Putamen (tissue), 1 donor: ENCODE results near the gene CDK13.
"Not testable (repeated sequence)": the region's sequence is repeated elsewhere in the genome, so short reads cannot be mapped to it uniquely, and the experiment has no call there.

Experiments
- DNase-seq: peaks from one replicate; pipeline ENCODE4 v3.0.0-alpha.2; 2016; ENCODE audit warnings: low spot score

The CDK13 gene

DNA sequence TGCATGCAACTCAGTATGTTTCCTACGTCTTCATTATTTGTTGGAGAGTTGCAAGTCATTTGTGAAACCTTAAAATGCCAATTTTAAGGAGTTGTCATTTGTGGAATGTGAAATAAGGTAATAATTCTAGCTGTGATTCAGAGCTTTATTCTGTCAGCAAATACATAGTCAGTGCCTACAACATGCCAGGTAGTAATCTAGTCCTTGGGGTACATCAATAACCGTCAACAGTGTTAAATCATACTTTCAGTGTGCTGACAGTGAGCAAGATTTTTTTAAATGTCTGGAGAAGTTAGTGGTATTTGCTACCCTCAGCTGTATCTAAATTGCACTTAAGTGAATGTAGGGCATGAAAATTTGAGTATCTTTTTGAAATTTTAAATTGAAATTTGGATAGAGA lies 147.7 kb downstream of the CDK13 start:
- DNase-seq, result no peak

DNA sequence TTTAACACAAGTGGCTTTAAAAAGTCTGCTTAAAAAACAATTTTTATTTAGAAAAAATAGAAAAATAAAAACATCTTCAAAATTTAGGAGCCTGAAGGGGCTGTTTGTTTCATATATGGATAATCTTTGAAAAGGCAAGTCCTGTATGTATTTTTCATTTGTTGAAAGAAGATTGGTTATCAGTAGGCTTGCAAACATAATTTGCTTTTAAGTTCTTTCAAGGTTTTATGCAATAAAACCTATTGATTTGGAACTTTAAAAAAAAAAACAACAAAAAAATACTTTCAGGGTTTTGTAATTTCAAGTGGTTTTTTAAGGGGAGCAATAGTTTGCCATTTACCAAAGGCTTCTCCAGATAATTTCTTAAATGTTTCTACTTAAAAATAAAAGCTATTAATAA lies 148.8 kb downstream of the CDK13 start:
- no peak for DNase-seq

DNA sequence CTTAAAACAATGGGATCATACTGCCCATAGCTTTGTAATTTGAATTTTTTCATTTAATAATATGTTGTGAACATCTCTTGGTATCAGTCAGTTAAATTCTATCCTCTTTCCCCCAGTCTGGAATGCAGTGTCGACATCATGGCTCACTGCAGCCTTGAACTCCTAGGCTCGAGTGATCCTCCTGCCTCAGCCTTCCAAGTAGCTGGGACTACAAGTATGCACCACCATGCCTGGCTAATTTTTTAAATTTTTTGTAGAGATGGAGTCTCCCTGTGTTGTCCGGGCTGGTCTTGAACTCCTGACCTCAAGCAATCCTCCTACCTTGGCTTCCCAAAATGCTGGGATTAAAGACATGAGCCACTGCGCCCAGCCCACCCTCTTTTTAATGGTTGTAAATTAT lies 149.8 kb downstream of the CDK13 start:
- DNase-seq, result no peak

DNA sequence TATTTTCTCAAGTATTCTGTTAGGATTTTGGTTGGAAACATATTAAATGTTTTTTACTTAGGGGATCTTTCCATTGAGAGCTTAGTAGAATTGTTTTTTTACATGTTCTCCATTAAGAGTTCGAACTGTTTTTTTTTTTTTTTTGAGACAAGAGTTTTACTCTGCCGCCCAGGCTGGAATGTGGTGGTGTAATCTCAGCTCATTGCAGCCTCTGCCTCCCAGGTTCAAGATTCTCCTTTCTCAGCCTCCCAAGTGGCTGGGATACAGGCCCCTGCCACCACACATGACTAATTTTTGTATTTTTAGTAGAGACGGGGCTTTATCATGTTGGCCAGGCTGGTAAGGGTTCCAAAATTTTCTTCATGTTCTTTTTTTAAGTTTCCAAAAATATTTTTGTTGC lies 151.1 kb downstream of the CDK13 start:
- no peak for DNase-seq

DNA sequence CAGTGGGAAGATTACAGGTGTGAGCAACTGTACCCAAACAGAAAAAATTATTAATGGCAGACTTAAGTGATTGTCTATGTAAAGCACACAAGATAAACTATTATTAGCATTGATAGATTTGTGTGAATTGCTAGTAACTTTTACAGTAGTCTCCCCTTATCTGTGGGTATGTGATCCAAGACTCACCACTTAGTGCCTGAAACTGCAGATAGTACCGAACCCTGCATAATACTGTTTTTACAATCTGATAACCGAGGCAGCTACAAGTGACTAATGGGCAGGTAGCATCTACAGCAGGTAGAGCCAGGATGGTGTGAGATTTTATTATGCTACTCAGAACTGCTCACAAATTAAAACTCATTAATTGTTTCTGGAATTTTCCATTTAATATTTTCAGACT lies 152.8 kb downstream of the CDK13 start:
- no peak for DNase-seq

DNA sequence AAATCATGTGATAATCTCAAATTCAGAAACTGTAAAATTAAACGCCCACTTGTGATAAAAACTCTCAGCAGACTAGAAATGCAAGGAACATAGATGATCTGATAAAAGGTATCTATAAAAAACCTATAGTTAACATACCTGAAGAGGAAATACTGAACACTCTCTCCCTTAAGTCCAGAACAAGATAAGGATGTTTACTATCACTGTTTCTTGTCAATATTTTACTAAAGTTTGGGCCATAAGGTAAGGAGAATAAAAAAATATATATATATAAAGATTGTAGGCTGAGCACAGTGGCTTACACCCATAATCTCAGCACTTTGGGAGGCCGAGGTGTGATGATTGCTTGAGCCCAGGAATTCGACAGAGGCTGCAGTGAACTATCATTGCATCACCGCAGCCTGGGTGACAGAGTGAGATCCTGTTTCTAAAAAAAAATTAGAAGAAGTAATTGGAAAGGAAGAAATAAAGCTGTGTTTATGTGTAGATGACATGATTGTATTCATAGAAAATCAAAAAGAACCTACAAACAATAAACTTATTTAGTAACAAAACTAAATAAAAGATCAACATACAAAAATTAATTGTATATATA lies 155.9 kb downstream of the CDK13 start:
- no peak for DNase-seq

DNA sequence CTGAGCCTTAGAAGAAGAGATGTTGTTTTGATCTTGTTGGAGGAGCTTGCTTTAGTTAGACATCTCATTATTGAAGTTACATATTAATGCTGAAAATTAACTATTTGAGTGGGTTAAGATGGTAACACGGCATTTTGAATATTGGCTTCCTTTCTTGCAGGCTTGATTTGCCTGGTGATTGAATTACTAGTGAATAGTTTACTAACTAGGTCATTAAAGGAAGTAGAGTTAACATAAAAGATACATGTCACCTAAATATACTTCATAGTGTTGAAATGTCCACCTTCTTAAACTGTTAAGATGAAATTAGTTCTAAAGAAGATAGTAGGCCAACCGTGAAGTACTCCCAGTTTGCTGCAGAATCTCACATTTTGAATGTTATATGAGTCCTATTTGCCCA lies 165.9 kb downstream of the CDK13 start:
- DNase-seq, result no peak

DNA sequence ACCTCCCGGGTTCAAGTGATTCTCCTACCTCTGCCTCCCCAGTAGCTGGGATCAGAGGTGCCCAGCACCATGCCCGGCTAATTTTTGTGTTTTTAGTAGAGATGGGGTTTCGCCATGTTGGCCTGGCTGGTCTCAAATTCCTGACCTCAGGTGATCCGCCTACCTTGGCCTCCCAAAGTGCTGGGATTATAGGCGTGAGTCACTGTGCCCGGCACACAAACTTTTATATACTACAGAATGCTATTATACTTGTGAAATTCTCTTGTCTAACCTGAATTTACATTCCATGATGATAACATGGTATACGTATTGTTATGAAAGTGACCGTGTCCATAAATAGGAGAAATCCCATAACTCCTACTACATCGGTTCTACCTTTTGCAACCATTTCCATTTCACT lies 167.1 kb downstream of the CDK13 start:
- DNase-seq, result not testable (repeated sequence)

DNA sequence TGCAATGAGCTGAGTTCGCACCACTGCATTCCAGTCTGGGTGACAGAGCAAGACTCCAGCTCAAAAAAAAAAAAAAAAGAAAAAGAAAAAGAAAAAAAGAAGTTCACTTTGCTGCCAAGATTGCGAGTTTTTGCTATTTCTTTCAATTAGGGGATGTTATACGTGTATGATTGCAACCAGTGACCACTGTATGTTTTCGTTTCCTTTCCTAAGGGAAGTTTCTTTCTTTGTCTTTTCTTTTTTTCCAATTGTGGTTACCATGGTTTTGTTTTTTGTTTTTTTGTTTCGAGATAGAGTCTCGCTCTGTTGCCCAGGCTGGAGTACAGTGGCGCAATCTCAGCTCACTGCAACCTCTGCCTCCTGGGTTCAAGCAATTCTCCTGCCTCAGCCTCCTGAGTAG lies 168.1 kb downstream of the CDK13 start:
- not testable (repeated sequence) for DNase-seq

DNA sequence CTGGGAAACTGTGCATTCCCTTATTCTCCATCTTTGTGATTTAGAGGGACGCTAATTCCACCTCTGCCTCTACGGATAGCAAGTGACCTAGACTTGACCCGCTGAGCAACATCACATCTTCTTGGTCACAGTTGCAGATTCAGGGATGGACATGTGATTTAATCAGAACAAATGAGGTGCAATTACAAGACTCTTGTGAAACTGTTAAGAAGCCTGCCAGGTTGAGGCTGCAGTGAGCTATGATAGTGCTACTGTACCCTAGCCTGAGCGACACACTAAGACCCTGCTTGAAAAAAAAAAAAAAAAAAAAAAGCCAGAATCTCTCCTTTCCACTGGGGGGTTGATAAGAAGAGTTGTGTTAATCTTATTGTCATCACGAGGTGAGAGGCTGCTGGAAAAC lies 170.0 kb downstream of the CDK13 start:
- no peak for DNase-seq

DNA sequence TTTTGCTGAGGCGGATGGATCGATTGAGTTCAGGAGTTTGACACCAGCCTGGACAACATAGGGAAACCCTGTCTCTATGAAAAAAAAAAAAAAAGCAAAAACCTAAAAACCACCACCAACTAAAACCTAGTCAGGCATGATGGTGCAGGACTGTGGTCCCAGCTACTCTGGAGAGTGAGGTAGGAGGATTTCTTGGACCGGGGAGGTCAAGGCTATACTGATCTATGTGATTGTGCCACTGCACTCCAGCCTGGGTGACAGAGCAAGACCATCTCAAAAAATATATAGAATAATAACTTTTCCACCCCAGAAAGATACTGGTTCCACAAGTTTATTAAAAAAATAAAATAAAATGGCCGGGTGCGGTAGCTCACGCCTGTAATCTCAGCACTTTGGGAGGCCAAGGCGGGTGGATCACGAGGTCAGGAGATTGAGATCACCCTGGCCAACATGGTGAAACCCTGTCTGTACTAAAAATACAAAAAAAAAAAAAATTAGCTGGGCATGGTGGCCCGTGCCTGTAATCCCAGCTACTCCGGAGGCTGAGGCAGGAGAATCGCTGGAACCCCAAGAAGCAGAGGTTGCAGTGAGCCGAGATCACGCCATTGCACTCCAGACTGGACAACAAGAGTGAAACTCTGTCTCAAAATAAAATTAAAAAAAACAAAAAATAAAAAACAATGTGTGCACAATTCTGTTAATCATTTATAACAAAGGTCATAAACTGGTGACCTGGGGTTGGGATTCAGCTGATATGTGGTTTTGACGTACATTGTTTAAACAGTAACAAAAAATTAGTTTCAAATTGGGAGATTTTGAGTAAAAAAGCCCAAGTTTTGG lies 172.3 kb downstream of the CDK13 start:
- not testable (repeated sequence) for DNase-seq

DNA sequence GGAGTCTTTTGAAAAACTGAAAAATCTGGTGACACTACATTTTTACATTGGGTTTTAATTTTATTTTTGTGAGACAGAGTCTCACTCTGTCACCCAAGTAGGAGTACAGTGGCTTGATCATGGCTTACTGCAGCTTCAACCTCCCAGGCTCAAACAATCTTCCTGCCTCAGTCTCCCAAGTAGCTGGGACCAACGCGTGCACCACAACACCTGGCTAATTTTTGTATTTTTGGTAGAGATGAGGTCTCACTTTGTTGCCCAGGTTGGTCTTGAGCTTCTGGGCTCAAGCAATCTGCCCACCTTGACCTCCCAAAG lies 172.8 kb downstream of the CDK13 start:
- DNase-seq, result no peak

DNA sequence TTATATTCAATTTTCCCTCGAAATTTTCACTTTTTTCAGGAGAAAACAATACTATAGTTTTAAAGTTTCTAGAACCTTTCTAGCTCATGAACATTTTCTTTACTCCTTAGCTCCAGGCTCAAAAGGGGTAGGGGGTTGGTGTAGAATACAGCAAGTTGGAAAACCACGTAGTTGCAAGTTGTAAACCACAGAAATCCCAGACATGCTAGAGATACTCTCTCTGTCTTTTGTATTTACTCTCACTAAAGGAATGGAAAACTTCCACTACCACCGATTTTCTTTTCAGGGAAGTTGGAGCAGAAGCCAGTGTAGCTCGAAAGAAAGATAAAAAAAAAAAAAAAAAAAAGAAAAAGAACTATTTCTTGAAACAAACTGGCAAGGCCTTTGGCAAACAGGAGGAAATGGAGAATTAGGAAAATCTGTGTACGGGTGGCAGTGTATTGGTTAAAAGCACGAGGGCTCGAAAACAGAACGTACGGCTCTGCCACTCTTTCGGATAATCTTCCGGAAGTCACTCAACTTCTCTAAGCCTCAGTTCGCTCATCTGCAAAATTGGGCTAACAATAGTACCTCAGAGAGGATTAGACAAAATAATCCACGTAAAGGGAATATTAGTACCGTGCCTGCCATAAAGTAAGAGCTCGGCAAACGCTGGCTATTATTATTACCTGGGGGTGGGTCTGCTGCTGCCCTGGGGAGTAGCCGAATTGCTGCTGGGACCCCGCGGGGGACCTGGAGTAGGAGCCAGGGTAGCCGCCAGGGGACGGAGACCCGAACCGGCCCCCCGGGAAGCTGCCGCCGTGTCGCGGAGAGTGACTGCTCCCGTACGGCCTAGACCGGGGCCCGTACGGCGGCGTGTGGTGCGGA lies 183.7 kb downstream of the CDK13 start:
- no peak for DNase-seq

DNA sequence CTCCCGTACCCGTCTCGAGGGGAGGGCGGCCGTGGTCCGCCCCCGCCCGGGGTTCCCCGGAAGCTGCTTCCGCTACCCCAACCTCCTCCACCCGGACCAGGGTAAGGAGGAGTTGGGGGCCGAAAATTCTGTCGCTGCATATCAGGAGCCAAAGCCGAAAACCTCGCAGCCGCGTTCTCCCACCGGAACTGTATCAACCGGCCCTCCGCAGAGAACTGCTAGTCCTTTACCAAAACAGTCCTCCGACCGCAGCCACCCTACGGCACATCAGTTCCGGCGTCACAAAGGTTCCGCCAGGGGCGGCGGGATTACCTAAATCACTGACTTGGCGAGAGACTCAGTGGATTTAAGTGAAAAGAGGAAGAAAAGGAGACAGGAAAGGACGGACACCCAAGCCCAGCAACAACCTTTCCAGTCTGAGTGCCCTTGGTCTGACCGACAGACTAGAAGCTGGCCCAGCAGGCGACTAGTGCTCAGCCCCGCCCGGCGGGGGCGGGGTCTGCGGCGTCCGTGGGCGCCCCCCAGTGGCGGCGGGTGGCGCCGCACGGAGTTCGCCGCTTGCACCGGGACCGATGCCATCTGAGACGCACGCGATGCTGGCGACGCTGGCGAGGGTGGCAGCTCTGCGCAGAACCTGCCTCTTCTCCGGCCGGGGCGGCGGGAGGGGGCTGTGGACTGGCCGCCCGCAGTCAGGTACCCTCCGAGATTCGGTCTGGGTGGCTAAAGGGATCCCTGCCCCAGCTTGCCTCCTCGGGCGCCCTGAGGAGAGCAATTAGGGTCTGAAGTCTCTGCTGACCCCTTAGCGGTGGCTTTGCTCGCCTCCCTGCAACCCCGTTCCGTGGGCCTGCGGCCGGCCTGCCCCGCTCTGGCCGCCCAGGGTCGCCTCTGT lies 184.6 kb downstream of the CDK13 start, which contains the start of the genes MPLKIP and SUGCT:
Gene MPLKIP (minus strand): TSS at position 195 of the 889 bp plus-strand sequence. CDS start 55 bp downstream, at position 140.
Gene SUGCT (plus strand): TSS at position 578 of the 889 bp plus-strand sequence.
- peak; percentile 88 for DNase-seq

DNA sequence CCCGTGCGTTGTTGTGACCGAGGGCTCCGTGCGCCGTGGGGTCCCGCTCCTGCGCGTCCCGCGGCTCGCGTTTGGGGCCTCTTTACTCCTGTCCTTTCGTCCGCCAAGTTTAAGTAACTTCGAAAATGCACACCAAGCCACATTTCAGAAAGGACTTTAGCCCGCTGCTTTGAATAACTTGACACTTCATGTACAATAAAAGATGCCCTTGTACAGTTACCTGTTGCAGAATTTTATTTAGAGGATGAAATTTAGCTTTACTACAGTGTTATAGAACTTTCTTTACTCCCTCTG lies 185.2 kb downstream of the CDK13 start:
- DNase-seq, result no peak

DNA sequence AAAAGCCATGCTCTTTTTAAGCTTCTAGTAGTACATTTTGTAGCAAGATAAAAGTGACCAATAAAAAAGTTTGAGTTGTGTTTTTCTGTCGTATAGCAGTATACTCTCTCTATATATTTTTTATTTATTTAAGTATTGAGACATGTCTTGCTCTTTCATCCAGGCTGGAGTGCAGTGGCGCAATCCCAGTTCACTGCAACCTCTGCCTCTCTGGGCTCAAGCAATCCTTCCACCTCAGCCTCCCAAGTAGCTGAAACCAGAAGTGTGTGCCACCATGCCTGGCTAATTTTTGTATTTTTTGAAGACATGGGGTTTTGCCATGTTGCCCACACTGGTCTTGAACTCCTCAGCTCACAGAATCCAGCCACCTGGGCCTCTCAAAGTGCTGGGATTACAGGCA lies 187.5 kb downstream of the CDK13 start:
- no peak for DNase-seq

DNA sequence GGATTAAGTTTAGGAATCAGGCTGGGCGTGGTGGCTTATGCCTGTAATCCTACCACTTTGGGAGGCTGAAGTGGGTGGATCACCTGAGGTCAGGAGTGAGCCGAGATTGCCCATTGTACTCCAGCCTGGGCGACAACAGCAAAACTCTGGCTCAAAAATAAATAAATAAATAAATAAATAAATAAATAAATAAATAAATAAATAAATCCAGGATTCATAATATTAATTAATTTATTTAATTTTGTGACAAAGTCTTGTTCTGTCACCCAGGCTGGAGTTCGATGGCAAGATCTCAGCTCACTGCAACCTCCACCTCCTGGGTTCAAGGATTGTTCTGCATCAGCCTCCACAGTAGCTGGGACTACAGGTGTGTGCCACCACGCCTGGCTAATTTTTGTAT lies 188.9 kb downstream of the CDK13 start:
- DNase-seq, result no peak

DNA sequence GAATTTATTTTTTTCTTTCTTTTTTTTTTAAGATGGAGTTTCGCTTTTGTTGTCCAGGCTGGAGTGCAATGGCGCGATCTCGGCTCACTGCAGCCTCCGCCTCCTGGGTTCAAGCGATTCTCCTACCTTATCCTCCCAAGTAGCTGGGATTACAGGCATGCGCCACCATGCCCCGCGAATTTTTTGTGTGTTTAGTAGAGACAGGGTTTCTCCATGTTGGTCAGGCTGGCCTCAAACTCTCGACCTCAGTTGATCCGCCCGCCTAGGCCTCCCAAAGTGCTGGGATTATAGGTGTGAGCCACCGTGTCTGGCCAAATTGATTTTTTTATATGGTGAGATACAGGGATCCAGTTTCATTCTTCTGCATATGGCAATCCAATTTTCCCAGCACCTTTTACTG lies 189.8 kb downstream of the CDK13 start:
- DNase-seq, result not testable (repeated sequence)

DNA sequence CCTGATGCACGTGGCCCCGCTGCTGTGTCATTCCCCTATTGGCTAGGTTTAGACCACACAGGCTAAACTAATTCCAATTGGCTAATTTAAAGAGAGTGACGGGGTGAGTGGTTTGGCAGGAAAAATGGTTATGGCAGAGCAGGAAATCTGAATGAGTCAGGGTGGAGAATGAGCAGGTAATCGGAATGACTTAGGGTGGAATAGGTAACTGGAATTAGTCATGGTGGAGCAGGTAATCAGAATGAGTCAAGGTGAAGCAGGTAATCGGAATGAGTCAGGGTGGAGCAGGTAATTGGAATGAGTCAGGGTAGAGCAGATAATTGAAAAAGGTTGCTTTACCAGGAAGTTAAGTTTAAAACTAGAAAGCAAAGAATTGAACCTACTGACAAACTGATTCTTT lies 191.9 kb downstream of the CDK13 start:
- DNase-seq, result not testable (repeated sequence)

DNA sequence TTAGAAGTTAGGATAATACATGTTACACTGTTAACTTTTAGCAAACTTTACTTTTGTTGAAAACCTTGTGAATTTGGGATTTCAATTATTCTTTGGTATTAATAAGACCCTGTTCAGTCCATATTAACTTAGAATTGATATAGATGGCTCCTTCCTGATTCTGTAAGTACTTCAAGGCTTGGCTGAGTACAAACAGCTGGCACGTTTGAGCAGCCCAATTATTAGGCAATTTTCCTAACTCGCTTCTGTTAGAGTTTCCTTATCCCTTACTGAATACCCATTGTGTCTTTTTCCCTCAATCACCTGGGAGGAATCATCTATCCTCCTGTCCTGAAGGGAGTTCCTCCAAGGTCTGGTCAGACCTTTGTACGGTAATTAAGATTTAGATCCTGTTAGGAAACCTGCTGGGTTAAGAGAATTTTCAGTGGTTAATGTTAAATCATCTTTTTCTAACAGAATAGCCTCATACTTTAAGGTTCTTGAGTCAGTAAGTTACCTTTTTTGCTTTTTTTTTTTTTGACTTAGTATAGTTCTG lies 195.6 kb downstream of the CDK13 start:
- not testable (repeated sequence) for DNase-seq

DNA sequence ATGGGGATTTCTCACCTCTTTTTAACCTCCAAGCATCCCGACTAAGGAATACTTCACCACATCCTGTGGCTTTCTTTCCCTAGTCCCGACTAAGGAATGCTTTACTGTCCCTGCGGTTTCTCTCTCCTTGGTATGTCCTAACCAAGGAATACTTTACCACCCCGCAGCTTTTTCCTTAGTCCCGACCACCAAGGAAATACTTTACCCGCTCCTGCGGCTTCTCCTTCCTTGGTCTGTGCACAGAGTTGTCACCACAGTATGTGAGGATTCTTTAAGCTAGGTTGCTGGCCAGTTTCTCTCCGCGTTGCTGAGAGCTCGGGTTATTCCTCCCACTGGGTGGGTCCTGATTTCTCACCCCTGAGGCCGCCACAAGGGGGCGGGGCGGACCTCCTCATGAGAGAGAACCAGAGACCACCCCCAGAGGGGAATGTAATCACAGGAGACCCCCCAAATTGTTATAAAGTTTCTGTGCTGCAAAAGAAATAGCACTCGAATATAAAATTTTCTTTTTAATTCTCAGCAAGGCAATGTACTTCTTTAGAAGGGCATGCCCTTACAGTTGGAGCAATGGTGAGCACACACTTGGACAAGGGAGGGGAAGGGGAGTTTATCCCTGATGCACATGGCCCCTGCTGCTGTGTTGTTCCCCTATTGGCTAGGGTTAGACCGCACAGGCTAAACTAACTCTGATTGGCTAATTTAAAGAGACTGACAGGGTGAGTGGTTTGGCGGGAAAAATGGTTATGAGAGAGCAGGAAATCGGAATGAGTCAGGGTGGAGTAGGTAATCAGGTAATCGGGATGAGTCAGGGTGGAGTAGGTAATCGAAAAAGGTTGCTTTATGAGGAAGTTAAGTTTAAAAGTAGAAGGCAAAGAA lies 197.6 kb downstream of the CDK13 start:
- DNase-seq, result no peak
